GM23248 (cell line): ENCODE results near the gene NCK2.

Source experiments
- EZH2 ChIP-seq: fragments of 200-600 bp; sonication (generic); IDR thresholded peaks from 2 replicates; pipeline ENCODE4 v1.6.1; 2018; ENCODE audit warnings: antibody characterized with exemption, mild to moderate bottlenecking; ENCODE audit not compliant: insufficient read depth, poor library complexity, severe bottlenecking
- EZH2phosphoT487 ChIP-seq: fragments of 200-600 bp; sonication (generic); IDR thresholded peaks from 2 replicates; pipeline ENCODE4 v1.6.1; 2018; ENCODE audit warnings: antibody characterized with exemption, moderate library complexity, mild to moderate bottlenecking, low read depth; ENCODE audit not compliant: insufficient read depth

DNA sequence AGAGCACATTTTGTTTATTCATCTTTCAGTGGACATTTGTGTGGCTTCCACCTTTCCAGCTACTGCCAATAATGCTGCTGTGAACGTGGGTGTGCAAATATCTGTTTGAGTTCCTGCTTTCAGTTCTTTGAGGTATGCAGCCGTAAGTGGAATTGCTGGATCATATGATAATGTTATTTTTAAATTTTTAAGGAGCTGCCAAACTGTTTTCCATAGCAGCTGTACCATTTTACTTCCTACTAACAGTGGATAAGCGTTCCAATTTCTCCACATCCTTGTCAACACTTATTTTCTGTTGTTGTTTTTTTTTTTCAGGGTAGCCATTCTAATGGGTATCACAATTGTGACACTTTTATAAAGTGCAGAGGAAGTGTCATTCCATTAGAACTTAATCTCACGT is 162.5 kb downstream of the NCK2 start:
- TF ChIP-seq EZH2 (no peak), EZH2phosphoT487 (no peak)
